Measurements from ENCODE around the gene HCN4. TPM values are rescaled to one million over a fixed set of nuclear protein-coding genes. Genes with fewer than 3 reads are reported as not detected.

Gene HCN4
- total RNA-seq, 1 experiment from 2014 or later = 10.5 TPM

DNA sequence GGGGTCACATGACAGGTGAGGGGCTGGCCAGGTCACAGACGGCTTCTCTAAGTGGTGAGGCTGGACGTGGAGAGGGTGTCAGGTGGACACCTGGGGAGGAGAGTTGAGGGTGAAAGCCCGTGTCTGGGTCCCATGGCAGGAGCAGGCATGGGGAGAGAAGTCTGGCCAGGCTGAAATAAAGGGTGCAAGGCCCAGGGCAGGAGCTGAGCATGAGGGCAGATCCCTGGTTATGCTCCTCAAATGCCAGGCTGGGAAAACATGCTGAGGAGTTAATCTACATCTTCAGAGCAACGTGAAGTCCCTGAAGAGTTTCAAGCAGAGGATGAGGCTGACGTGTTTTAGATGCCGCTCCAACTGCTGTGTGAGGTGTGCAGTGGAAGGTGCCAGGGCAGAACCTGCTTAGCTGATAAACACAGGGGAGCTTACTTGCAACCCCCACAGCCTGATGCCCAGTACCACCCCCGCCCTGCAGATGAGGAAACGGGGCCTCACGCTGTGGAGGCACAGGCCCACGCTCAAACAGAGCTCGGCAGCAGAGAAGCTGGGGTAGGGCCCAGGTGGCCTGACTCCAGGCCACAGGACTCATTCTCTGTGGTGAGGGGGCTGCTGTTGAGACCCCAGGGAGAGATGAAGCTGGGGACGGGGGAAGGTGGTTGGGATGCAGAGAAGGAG is 40.5 kb downstream of the HCN4 start (continued):
- TF ChIP-seq ZNF425 (CRISPR knock-in tag; conservative IDR thresholded peaks at IDR 0.05) = no peak
- TF ChIP-seq ZNF423 (CRISPR knock-in tag; IDR thresholded peaks at IDR 0.05) = no peak
- TF ChIP-seq ATF3 (CRISPR knock-in tag; conservative IDR thresholded peaks at IDR 0.05) = no peak
- TF ChIP-seq SMAD3 (CRISPR knock-in tag; IDR thresholded peaks at IDR 0.05; ENCODE audit: borderline replicate concordance) = no peak
- TF ChIP-seq, protein P1, sequence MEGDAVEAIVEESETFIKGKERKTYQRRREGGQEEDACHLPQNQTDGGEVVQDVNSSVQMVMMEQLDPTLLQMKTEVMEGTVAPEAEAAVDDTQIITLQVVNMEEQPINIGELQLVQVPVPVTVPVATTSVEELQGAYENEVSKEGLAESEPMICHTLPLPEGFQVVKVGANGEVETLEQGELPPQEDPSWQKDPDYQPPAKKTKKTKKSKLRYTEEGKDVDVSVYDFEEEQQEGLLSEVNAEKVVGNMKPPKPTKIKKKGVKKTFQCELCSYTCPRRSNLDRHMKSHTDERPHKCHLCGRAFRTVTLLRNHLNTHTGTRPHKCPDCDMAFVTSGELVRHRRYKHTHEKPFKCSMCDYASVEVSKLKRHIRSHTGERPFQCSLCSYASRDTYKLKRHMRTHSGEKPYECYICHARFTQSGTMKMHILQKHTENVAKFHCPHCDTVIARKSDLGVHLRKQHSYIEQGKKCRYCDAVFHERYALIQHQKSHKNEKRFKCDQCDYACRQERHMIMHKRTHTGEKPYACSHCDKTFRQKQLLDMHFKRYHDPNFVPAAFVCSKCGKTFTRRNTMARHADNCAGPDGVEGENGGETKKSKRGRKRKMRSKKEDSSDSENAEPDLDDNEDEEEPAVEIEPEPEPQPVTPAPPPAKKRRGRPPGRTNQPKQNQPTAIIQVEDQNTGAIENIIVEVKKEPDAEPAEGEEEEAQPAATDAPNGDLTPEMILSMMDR (IDR thresholded peaks at IDR 0.05) = no peak
- no peak for TF ChIP-seq ZSCAN18 (CRISPR knock-in tag; IDR thresholded peaks at IDR 0.05)
- no peak for TF ChIP-seq ETV6 (CRISPR knock-in tag; IDR thresholded peaks at IDR 0.05)
- TF ChIP-seq ELF4 (CRISPR knock-in tag; IDR thresholded peaks at IDR 0.05; ENCODE audit: low read depth) = no peak
- TF ChIP-seq, protein P2, sequence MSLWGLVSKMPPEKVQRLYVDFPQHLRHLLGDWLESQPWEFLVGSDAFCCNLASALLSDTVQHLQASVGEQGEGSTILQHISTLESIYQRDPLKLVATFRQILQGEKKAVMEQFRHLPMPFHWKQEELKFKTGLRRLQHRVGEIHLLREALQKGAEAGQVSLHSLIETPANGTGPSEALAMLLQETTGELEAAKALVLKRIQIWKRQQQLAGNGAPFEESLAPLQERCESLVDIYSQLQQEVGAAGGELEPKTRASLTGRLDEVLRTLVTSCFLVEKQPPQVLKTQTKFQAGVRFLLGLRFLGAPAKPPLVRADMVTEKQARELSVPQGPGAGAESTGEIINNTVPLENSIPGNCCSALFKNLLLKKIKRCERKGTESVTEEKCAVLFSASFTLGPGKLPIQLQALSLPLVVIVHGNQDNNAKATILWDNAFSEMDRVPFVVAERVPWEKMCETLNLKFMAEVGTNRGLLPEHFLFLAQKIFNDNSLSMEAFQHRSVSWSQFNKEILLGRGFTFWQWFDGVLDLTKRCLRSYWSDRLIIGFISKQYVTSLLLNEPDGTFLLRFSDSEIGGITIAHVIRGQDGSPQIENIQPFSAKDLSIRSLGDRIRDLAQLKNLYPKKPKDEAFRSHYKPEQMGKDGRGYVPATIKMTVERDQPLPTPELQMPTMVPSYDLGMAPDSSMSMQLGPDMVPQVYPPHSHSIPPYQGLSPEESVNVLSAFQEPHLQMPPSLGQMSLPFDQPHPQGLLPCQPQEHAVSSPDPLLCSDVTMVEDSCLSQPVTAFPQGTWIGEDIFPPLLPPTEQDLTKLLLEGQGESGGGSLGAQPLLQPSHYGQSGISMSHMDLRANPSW (CRISPR knock-in tag; conservative IDR thresholded peaks at IDR 0.05; ENCODE audit: low read depth) = no peak

- DNase-seq (ENCODE audit: low spot score) = no peak
- CTCF ChIA-PET = interaction anchor here (0.7 to 2.8 kb wide), 7 partner anchors 9 to 379 kb away, joined by 3 to 10 read pairs (median 6); partner anchors contain the start of gene HCN4
- Mint-ChIP-seq H3K4me1 (0 out of 2 replicates have a peak, but pooled peaks cover 3% of the 10 kb centered on the region), H3K27ac (0 out of 2 replicates have a peak overlapping the region, but pooled peaks have one; percentile 48), H3K36me3 (no peaks in the 10 kb centered on the region), H3K4me3 (no peak overlapping the region), H3K9me3 (no peaks in the 10 kb centered on the region), H3K27me3 (ENCODE audit: low read depth) (no peaks in the 10 kb centered on the region)
- no peak for ATAC-seq
- POLR2A ChIA-PET = no interaction called here
- TF ChIP-seq CBFB (CRISPR knock-in tag; IDR thresholded peaks at IDR 0.05; ENCODE audit: low read depth) (no peak), FOXP1 (CRISPR knock-in tag; IDR thresholded peaks at IDR 0.05; ENCODE audit: borderline replicate concordance) (no peak), ZNF263 (CRISPR knock-in tag; IDR thresholded peaks at IDR 0.05; ENCODE audit: low read depth) (no peak), EMX1 (CRISPR knock-in tag; IDR thresholded peaks at IDR 0.05) (no peak), SOX15 (CRISPR knock-in tag; IDR thresholded peaks at IDR 0.05) (no peak), TP53 (CRISPR knock-in tag; IDR thresholded peaks at IDR 0.05) (no peak), ZNF317 (CRISPR knock-in tag; IDR thresholded peaks at IDR 0.05; ENCODE audit: borderline replicate concordance, low read depth) (no peak)
- TF ChIP-seq, protein P3, sequence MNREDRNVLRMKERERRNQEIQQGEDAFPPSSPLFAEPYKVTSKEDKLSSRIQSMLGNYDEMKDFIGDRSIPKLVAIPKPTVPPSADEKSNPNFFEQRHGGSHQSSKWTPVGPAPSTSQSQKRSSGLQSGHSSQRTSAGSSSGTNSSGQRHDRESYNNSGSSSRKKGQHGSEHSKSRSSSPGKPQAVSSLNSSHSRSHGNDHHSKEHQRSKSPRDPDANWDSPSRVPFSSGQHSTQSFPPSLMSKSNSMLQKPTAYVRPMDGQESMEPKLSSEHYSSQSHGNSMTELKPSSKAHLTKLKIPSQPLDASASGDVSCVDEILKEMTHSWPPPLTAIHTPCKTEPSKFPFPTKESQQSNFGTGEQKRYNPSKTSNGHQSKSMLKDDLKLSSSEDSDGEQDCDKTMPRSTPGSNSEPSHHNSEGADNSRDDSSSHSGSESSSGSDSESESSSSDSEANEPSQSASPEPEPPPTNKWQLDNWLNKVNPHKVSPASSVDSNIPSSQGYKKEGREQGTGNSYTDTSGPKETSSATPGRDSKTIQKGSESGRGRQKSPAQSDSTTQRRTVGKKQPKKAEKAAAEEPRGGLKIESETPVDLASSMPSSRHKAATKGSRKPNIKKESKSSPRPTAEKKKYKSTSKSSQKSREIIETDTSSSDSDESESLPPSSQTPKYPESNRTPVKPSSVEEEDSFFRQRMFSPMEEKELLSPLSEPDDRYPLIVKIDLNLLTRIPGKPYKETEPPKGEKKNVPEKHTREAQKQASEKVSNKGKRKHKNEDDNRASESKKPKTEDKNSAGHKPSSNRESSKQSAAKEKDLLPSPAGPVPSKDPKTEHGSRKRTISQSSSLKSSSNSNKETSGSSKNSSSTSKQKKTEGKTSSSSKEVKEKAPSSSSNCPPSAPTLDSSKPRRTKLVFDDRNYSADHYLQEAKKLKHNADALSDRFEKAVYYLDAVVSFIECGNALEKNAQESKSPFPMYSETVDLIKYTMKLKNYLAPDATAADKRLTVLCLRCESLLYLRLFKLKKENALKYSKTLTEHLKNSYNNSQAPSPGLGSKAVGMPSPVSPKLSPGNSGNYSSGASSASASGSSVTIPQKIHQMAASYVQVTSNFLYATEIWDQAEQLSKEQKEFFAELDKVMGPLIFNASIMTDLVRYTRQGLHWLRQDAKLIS (CRISPR knock-in tag; IDR thresholded peaks at IDR 0.05; ENCODE audit: borderline replicate concordance) = no peak
These were observed 42.6 kb downstream of the HCN4 start for GRCh38 chr15:73326157-73326556.

Measured in WTC11 (cell line).